ENCODE measurements around the gene HSD17B8. TPM values are rescaled to one million over a fixed set of nuclear protein-coding genes. Genes with fewer than 3 reads are reported as not detected.

HSD17B8 gene
- total RNA-seq, 4 donors from 2014 or later: 15.1 to 42.5 (median 26.3) TPM

GRCh38 chr6:33198853-33199436 lies 5.5 kb upstream of the HSD17B8 start:
- TF ChIP-seq POLR2A (IDR thresholded peaks at IDR 0.05): no peak
- TF ChIP-seq CTCF (IDR thresholded peaks at IDR 0.05): no peak
- Histone ChIP-seq H3K27me3 (no peaks in the 10 kb centered on the region), H3K9me3 (no peaks in the 10 kb centered on the region), H3K36me3 (peaks cover 23 to 65% (median 47%) of the 10 kb centered on the region in 3 donors), H3K27ac (peak overlapping the region; percentile 95 to 97 (median 96)), H3K4me3 (peak overlapping the region; percentile 76 to 88 (median 82)), H3K4me1 (peaks cover 32 to 62% (median 35%) of the 10 kb centered on the region in 3 donors)
- 25 to 32% methylated on average over 2 to 3 of the region's 3 CpGs for WGBS, 2 donors
- intact Hi-C loops (cut with DNase I): no loop called here
- no peak for DNase-seq

- Histone ChIP-seq H3K4me1 (peaks cover 38 to 68% (median 39%) of the 10 kb centered on the region in 3 donors), H3K36me3 (peaks cover 23 to 57% (median 41%) of the 10 kb centered on the region in 3 donors), H3K9me3 (no peaks in the 10 kb centered on the region), H3K4me3 (peak overlapping the region; percentile 76 to 88 (median 82)), H3K27me3 (no peaks in the 10 kb centered on the region), H3K27ac (peak overlapping the region; percentile 95 to 97 (median 96))
- TF ChIP-seq POLR2A (IDR thresholded peaks at IDR 0.05): no peak
- TF ChIP-seq CTCF (IDR thresholded peaks at IDR 0.05): peak in 1 of 6 experiments; percentile 5
- 1 to 7% methylated on average over 5 to 10 of the region's 26 CpGs for WGBS, 2 donors
- intact Hi-C loops (cut with DNase I): no loop called here
- DNase-seq: no peak
These were observed 4.7 kb upstream of the HSD17B8 start for GRCh38 chr6:33199687-33200218.

- Histone ChIP-seq H3K27ac (peak within 1 kb of the TSS; percentile 95 to 97 (median 96)), H3K9me3 (no peaks in the 10 kb centered on the region), H3K4me1 (peaks cover 43 to 75% (median 44%) of the 10 kb centered on the region in 3 donors), H3K27me3 (no peaks in the 10 kb centered on the region), H3K4me3 (peak within 1 kb of the TSS; percentile 76 to 88 (median 82)), H3K36me3 (peaks cover 20 to 50% (median 33%) of the 10 kb centered on the region in 3 donors)
- peak; percentile 96 for DNase-seq
- TF ChIP-seq POLR2A (IDR thresholded peaks at IDR 0.05) (peak in 2 of 4 donors; percentile 37 to 56), CTCF (IDR thresholded peaks at IDR 0.05) (peak in 2 of 6 experiments; percentile 1 to 8)
- WGBS, 2 donors: 0 to 2% methylated on average over 18 to 34 of the region's 68 CpGs
- intact Hi-C loops (cut with DNase I): no loop called here
These were observed 4.0 kb upstream of the HSD17B8 start, which contains the start of the genes RXRB and SLC39A7 for GRCh38 chr6:33200219-33201146. Gene RXRB, minus strand, starts transcription at chr6:33200665. Its CDS starts 189 bp downstream, at chr6:33200476. Gene SLC39A7, plus strand, starts transcription at chr6:33200867. Its CDS starts 379 bp downstream, at chr6:33201246.

GRCh38 chr6:33201147-33201545 lies 3.3 kb upstream of the HSD17B8 start:
- 0 to 2% methylated on average over 4 to 10 of the region's 14 CpGs for WGBS, 2 donors
- intact Hi-C loops (cut with DNase I): no loop called here
- Histone ChIP-seq H3K4me3 (peak overlapping the region; percentile 76 to 88 (median 82)), H3K36me3 (peaks cover 17 to 43% (median 28%) of the 10 kb centered on the region in 3 donors), H3K27ac (peak overlapping the region; percentile 95 to 97 (median 96)), H3K9me3 (no peaks in the 10 kb centered on the region), H3K27me3 (no peaks in the 10 kb centered on the region), H3K4me1 (peaks cover 43 to 82% (median 47%) of the 10 kb centered on the region in 3 donors)
- TF ChIP-seq CTCF (IDR thresholded peaks at IDR 0.05): no peak
- no peak for TF ChIP-seq POLR2A (IDR thresholded peaks at IDR 0.05)
- DNase-seq: no peak
